Effector CD8-positive, alpha-beta T cell (primary cell): ENCODE data around the gene SHH.

ENCODE experiments used
- DNase-seq: peaks from one replicate; lab custom pipeline; 2025; lab: John Stamatoyannopoulos, UW

SHH gene

DNA sequence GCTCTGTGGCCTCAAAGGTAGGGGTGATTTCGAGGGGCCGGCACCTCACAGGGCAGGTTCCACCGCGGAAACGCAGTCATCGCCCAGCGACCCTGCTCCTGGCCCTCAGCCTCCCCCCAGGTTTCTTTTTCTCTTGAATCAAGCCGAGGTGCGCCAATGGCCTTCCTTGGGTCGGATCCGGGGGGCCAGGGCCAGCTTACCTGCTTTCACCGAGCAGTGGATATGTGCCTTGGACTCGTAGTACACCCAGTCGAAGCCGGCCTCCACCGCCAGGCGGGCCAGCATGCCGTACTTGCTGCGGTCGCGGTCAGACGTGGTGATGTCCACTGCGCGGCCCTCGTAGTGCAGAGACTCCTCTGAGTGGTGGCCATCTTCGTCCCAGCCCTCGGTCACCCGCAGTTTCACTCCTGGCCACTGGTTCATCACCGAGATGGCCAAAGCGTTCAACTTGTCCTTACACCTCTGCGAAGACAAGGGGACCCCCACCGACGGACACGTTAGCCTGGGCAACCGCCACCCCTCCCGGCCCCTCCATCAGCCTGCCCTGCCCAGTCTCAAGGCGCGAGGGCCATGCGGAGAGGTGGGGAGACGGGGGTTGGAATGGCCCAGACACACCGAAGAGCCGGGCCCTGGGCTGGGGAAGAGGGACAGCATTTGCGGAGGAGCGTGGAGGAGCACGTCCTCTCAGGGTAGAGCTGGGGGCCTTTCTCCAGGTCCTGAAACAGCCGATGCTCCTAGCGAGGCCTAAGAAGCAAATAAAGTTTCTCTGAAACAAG, 6.0 kb downstream of the SHH start:
- DNase-seq: no peak

DNA sequence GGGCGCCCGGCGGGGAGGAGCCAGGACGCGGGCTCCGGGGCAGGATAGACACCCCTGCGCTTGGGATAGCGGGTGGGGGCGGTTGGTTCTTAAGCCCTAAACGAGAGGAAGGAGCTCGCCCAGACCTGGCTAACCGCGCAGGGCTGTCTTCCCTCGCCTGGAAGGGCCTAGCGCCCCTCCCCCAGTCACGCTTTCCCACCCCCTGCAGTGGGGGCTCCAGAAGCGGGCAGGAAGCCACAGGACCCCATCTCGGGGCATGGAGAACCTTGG, 6.5 kb downstream of the SHH start:
- DNase-seq: no peak

DNA sequence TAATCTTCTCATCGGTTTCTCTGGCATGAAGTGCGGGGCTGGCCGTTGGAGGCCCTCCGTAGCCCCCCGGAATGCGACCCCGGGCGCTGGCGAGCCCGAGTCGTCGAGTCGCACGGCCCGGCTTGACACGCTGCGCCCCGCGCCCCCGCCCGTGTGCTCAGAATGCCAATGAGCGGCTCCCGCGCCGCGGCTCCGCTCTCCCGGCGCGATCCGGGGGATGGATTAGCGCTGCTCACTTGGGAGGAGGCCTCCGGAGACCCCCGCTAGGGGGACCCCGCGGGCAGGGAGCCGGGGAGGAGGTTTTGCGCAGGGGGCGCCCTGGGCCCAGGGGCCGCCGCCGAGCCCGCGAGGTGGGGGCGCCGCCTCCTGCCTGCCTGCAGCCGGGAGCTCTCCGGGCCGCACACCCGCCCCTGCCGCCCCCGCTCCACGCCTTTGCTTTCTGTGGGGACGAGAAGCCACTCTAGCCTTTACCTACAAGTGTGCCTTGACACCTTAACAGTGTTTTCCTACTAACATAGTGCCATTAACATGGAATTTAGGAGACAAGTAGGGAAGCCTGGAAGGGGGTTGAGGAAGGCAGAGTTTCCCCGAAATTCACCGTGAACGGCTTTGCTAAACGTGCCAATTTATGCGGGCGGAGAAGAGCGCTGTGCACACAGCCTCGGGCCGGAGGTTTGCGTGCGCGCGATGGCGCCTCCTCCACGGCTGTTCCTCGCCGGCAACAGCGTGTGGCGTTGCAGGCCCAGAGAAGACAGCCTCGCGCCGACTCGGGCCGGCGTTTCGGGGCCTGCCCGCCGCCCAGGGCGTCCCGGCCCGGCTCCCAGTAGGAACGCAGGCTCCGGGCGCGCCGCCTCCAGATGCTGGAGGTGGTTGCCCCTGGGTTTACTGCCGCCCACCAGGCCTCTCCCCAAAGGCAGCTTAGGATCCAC, 7.1 kb downstream of the SHH start:
- DNase-seq: peak; percentile 31

DNA sequence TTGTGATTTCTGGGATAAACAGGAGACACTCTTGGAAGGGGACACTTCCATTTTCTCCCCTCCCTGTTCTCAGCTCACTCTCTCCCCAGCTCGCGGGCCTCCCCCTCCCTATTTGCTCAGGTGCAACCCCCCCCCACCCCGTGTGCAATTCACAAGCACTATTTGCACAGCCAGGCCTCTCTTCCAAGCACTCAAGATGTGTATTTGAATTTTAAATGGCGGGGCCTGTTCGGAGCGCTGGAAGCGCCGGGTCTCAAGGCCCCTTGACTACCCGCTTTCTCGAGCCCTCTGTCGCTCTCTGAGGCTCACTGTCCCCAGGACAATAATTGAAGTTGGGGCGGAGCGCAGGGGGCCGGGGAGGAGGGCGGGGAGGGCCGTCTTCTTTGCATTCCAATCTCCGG, 7.8 kb downstream of the SHH start:
- no peak for DNase-seq

DNA sequence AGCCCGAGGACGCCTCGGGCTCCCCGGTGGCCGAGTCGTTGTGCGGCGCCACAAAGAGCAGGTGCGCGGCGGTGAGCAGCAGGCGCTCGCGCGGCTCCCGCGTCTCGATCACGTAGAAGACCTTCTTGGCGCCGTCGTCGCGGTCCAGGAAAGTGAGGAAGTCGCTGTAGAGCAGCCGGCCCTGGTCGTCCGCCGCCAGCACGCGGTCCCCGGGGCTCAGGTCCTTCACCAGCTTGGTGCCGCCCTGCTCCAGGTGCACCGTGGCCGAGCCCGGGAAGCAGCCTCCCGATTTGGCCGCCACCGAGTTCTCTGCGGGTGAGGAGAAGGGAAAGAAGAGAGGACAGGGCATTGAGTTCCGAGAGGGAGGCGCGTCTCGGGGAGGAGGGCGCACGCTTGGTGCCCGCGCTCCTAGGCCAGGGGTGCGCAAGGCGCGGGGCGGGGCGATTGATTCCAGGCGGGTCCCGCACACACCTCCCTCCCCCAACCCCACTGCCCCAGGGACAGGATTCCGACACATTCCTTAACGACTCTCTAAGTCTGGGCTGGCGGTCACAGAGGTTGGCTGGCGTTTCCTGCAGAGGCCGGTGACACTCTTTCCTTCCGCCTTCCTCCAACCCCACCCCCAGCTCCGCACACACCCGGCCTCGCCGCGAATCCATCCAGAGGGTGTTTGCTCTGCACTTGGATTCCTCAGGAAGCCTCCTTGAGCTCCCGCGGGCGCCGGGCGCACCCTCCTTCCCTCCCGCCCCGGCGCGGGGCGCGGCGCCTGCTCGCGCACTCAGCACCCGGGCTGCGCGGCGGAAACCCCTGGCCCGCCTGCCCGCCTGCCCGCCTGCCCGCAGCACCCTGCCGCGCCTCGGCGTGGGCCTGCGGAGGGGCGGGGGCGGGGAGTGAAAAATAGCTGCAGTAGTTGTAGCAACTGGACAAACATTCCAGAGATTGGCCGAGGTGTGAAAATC, 8.6 kb downstream of the SHH start:
- DNase-seq: no peak

DNA sequence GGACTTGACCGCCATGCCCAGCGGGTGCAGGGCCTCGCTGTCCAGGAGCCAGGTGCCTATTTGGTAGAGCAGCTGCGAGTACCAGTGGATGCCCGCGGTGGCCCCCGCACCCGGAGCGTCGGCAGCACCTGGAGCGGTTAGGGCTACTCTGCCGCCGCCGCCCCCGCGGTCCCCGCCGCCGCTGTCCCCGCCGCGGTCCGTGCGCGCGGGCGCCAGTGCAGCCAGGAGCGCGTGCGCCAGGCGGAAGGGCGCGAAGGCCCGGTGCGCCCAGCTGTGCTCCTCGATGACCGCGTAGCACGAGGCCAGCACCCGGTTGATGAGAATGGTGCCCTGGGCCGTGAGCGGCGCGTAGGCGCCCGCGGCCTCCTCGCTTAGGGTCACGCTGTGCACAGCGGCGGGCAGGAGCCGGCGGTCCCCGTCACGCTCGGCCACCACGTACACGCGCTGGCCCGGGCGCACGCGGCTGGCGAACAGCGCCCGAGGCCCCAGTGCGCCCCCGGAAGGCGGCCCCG, 9.3 kb downstream of the SHH start:
- no peak for DNase-seq

DNA sequence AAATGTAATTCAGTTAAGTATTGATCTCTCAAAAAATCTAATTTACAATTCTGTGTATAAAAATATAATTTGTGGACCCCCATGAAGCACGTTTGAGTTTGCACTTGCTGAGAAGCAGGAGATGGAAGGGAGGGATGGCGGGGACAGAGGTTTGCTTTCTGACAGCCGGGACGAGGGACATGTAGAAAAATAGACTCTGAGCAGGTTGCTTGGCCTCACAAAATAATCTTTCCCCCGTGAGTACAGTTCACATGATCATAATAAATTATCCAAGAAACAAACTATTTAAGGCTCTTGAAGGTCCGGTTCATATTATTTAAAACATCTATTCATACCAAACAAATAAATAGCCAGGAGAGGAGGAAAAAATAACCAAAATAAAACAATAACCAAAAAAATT, 10.0 kb downstream of the SHH start:
- no peak for DNase-seq

DNA sequence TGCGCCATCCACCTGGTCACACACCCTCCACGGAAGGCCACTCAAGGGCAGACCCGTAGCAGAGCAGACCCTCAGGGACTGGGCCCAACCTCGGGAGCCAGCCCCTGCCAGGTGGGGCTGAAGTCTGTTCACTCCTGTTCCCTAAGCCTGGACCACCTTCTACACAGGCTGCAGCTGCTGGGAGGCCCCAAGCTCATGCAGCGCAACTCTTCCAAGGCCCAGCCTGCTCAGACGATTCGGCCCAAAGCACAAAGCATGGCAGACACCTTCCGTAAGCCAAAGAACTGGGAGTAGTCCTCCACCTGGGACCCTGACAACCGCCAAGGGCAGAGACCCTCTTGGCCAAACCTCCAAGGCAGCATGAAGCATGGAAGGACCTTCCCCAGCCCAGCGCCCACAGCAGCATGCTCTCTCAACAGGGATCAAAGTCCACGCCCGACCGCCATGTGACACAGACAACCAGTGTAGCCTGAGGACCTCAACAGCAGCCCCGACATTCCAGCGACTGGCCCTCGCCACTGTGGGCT, 11.5 kb downstream of the SHH start:
- no peak for DNase-seq

DNA sequence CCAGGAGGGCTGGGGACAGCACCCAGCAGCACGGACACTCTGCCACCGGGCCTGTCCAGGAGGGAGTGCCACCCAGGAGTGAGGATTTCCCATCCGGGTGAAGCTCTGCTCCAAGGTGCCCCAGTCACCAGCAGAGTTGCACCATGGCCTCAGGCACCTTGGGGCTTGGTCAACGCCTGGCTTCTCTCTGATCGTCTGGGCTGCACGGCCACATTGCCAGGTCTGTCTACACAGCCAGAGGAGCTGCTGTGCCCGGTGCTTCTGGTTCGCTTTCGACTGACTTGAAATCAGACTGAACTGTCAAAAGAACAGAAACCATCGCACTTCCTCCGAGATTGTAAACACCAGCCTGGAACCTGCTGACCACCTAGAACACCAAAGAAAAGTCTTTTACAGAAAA, 12.0 kb downstream of the SHH start:
- no peak for DNase-seq

DNA sequence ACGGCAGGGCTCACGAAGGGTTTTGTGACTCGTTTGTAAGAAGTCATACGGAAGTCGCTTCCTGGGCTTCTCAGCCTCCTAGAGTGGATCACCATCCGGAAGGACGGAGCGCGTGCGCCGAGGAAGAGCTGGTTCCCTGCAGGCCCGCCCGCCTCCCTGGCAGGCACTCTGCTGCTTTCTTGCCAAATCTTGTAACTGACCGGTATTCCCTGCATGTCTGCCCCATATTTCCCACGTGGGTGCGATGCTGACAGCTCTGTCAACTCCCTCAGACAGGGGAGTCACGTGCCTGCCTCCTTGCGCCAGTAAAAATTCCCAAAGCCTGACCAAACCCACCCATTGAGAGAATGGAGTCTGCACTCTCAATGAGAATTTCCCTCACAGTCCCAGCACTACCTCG, 12.7 kb downstream of the SHH start:
- no peak for DNase-seq

DNA sequence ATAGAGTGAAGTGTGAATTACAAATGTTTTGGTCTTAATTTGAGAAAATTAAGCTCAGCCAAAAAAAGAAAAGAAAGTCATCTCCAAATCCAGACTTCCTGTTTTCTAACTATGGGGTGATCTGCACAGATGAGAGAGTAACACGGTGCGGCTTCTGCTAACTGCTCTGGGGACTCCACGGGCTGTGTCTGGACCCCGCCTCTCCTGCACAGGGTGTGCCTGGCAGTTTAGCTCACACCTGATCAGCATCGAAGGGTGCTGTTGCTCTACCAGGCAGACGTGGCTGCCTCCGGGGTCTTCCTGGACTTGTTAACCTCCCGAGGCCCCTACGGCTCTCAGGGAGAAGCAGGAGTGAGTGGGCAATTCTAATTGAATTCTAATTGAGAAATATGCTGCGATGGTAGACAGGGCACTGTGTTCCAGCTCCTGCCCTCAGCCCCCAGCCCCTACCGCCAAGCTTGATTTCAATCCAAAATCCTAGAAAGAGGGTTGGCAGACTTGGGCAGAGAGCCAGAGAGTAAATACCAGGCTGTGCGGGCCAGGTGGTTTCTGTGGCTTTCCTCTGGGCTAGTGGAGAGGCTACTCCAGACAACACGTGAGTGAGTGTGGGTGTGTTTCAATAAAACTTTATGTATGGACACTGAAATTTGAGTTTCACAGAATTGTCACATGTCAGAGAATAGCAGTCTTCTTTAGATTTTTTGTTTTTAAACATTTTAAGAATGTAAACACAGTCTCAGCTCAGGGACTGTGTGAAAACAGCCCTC, 13.4 kb downstream of the SHH start:
- no peak for DNase-seq

DNA sequence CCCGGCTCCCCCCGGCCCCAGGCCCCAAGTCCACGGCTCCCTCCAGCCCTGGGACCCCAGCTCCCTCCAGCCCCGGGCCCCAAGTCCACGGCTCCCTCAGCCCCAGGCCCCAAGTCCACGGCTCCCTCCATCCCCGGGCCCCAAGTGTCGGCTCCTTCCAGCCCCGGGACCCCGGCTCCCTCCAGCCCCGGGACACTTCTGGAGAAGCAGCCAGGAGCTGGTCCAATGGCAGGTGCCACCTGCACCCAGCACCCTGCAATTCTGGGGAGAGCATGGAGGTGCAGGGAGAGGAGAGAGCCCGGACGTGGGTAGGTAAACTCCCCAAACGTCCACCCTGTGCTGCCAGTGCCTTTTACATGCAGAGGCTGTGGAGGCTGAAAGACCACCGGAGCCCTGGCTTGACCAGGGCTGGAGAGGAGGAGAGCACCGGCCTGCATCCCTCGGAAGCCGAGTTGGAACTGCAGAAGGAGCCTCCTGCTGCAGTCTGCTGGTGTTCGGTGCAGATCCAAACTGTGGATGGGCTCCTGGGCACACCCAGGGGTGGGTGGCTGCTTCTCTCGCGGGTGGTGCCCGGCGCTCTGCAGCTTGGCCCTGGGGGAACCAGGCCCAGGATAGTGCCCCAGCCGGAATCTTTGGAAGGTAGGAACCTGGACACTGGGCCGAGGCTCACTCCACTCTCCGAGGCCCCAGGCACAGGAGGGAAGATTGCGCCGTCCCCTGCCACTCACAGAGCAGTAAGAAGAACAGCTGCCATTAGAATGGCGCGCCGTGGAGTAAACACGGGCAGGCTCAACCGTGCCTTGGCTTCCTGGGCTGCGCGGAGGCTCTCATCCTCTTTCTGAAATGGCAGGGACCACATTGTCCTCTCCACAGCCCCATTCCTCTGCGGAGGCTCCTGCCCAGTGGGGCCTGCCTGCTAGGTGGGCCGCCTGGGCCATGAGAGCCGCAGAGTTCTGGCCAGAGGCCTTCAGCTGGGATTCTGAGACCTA, 14.7 kb downstream of the SHH start:
- DNase-seq: no peak

DNA sequence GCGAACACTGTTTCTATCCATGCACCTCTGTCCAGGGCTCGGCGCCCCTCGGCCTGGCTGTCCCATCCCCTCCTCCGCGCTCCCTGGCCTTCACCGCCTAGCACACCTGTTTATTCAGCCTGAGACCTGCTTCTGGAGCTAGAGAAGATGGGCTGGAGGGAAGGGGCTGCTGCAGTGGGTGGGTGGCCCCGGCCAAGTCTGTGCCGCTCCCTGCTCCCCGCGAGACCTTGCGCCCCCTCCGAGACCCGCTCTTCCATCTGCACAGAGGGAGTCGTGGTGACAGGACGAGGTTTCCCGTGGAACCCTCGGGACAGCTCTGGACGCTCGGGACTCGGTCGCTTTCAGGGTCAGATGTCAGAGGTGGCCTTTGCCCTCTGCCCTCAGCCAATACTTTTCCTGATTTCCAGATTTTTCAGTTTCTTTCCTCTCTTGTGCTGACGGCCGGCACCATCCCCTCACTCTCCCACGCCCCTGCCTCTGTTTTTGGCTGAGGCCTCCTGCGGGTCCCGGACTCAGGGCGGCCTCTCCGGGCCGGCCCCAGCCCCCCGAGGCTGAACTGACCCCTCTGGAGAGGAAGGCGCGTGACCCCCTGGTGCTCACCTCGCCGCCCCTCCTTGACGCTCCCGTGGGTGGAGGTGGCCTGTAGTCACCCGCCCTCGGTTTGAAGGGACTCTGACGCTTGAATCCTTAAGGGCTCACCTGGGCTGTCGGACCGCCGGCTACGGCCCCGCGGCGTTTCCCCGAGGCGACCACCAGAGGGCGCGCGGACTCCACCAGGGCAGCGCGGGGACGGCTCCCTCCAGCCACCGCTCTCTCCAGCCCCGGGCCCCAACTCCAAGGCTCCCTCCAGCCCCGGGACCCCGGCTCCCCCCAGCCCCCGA, 15.6 kb downstream of the SHH start:
- peak; percentile 47 for DNase-seq

DNA sequence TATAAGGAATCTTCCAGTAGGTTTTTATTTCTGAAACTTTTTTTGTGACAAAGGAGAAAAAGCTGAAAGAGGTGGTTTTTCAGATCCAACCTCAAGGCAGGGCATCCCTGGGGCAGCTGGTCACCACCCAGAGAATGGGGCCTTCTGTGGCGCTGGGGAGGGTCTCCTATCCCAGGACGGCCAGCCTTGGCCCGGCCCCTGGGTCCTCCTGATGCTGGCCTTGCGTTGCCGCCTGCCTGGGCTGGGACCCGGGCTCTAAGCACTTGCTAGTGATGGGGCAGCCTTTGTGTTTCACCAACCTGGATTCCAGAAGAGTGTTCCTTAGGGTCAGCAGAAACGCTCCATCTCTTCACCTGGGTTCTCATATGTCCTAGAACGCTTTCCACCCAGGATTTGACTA, 16.3 kb downstream of the SHH start:
- DNase-seq: no peak

DNA sequence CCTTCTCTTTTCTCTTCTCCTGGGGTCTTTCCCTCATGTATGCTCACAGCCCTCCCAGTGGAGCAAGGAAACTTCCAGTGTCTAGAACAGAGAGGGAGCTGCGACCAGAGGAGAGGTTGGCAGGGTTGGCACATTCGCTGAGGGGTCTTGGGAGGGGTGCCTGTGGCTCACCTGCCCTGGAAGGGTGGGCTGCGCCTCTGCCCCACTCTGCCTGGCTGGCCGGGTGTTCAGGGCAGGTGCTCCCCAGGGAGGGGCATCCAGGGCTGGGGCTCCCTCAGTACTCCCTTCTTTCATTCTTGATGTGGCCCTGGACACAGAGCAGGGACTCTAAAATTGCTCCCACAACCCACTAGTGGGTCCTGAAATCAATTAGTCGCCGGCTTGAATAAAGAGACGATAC, 16.9 kb downstream of the SHH start:
- no peak for DNase-seq

DNA sequence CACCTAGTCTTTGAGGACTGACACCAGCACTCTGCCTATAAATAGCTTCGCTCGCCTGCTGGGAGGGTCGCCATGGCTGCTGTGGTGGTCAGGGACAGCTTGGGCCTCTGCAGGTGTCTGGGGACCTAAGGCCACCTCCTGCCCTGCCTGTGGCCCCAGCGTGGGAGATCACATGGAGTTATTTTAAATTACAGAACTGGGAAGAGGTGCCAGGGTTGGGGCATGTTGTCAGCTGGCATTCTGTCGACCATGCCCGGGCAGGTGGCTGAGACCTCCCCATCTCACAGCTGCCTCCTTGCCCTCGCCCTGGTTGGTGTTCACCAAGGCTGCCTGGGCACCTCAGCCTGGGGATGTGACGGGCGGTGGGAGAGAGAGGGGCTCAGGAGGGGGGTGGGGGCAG, 18.1 kb downstream of the SHH start:
- no peak for DNase-seq

DNA sequence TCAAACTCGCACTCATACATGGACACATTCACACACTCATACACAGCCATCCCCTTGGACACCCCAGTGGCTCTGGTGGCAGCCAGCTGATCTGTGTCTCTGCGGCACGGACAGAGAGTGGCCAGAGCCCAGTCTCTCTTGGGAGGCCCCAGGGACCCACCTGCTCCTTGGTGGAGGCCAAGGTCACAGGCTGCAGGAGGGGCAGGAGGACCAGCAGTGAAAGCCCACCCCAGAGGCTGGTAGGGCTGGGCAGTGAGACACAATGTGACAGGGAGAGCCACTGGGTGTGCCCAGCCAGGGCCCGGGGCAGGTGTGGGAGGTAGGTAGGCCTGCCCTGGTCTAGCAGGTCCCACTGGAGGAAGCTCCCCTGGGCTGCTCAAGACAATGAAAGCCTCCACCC, 18.5 kb downstream of the SHH start:
- no peak for DNase-seq

DNA sequence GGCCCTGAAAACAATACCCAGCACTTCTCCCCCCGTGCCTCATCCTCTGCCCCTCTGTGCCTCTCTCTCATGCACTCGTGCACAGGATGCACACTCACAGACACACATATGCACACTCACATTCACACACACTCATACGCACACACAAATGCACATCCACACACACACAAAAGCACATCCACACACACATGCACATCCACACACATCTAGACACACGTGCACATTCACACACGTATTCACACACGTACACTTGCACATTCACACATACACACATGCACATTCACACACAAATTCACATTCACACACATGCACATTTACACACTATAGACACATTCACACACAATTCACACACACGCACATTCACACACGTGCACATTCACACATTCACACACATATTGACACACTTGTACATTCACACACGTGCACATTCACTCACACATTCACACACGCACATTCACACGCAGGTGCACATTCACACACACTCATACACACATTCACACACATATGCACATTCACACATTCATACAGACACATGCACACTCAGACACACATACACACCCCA, 19.2 kb downstream of the SHH start:
- DNase-seq: no peak
